K562 (cell line): ENCODE measurements around the gene TIMM17A. TPM values are rescaled to one million over a fixed set of nuclear protein-coding genes. Genes with fewer than 3 reads are reported as not detected.

Experiments used
- BCOR ChIP-seq: fragments of 450-650 bp; IDR thresholded peaks from 2 replicates; pipeline ENCODE4 v1.6.1; 2016
- CCNT2 ChIP-seq: IDR thresholded peaks from 2 replicates; pipeline ENCODE4 v1.6.1; 2011; ENCODE audit warnings: borderline replicate concordance, low read depth, mild to moderate bottlenecking, moderate library complexity, mixed read lengths, low read length; ENCODE audit not compliant: insufficient read length; ENCODE audit errors: extremely low read depth
- CEBPB ChIP-seq: fragments of 450-650 bp; IDR thresholded peaks from 2 replicates; pipeline ENCODE4 v1.6.1; 2016; ENCODE audit warnings: missing genetic modification characterization, missing compliant biosample characterization
- ELF4 ChIP-seq: fragments of 450-650 bp; formaldehyde crosslinking; IDR thresholded peaks from 2 replicates; pipeline ENCODE4 v1.4.0; 2022; ENCODE audit warnings: missing genetic modification characterization
- ETV5 ChIP-seq: sonication (generic); formaldehyde crosslinking; IDR thresholded peaks from 2 replicates; pipeline ENCODE4 v1.4.0; 2020; ENCODE audit warnings: low read depth, mild to moderate bottlenecking, missing genetic modification reagents
- FOXA1 ChIP-seq: fragments of 450-650 bp; IDR thresholded peaks from 2 replicates; pipeline ENCODE4 v1.6.1; 2016; ENCODE audit warnings: mild to moderate bottlenecking, borderline replicate concordance
- HCFC1 ChIP-seq: IDR thresholded peaks from 2 replicates; pipeline ENCODE4 v1.6.1; 2012; ENCODE audit warnings: low read depth, low read length, improper control_type of control experiment
- MAZ ChIP-seq, 2 experiments: fragments of 450-650 bp in 1 of 2; sonication (generic) in 1 of 2; formaldehyde crosslinking; IDR thresholded peaks in 1 of 2; conservative IDR thresholded peaks in 1 of 2; 2 replicates each; pipeline versions ENCODE4 v1.4.0 to v1.5.0; 2020; ENCODE audit warnings: mild to moderate bottlenecking in 1 of 2, missing genetic modification reagents in 1 of 2
- MYC ChIP-seq, 2 experiments: fragments of 250-450 bp in 1 of 2; sonication (Bioruptor Pico) in 1 of 2; IDR thresholded peaks; 2 replicates each; pipeline versions ENCODE4 v1.5.1 to v1.6.1; 2012 to 2021; ENCODE audit warnings: low read depth in 2 of 2, borderline replicate concordance in 1 of 2, improper control_type of control experiment in 1 of 2, low read length in 1 of 2, mild to moderate bottlenecking in 1 of 2, moderate library complexity in 1 of 2
- REST ChIP-seq, 2 experiments: fragments of 450-650 bp; formaldehyde crosslinking in 1 of 2; IDR thresholded peaks; 2 replicates each; pipeline versions ENCODE4 v1.4.0 to v1.6.1; 2014 to 2020; ENCODE audit warnings: mild to moderate bottlenecking in 2 of 2, borderline replicate concordance in 1 of 2, low read depth in 1 of 2
- SMARCB1 ChIP-seq: IDR thresholded peaks from 2 replicates; pipeline ENCODE4 v1.6.1; 2011; ENCODE audit warnings: improper control_type of control experiment, low read depth; ENCODE audit not compliant: insufficient read length
- ZBTB17 ChIP-seq: fragments of 450-650 bp; formaldehyde crosslinking; IDR thresholded peaks from 2 replicates; pipeline ENCODE4 v1.4.0; 2020; ENCODE audit warnings: mild to moderate bottlenecking
- ZNF609 ChIP-seq: sonication (generic); formaldehyde crosslinking; IDR thresholded peaks from 2 replicates; pipeline ENCODE4 v1.8.1; 2023; ENCODE audit warnings: missing genetic modification reagents, mild to moderate bottlenecking, borderline replicate concordance
- polyA plus RNA-seq, 8 experiments: library from polyadenylated mRNA; depleted of rRNA in 4 of 8; stranded (reverse) in 5 of 8; unstranded in 3 of 8; fragments of >200 nt; fragmentation: Nextera tagmentation in 2 of 8; fragmentation: Illumina TruSeq in 1 of 8; extraction: Ambion mirVana in 2 of 8; extraction: Trizol in 1 of 8; gene quantifications; 2 replicates each; pipeline versions ENCODE4 v1.2.1 to v1.2.3, GENCODE V29; 2011 to 2014; ENCODE audit warnings: inconsistent platforms in 1 of 8, missing spikeins in 1 of 8
- total RNA-seq, 7 experiments: library from RNA; depleted of rRNA in 6 of 7; stranded (reverse); fragments of >200 nt in 6 of 7; fragmentation: Illumina TruSeq in 2 of 7; extraction: Trizol in 2 of 7; gene quantifications; 2 replicates each; pipeline versions ENCODE4 v1.2.1 to v1.2.3, GENCODE V29; 2011 to 2021; ENCODE audit warnings: low replicate concordance in 1 of 7

Gene TIMM17A
- total and polyA plus RNA-seq, 9 of the 15 experiments (the other 6 are each of a cell fraction or from before 2014, with no cell fraction given): 116 to 744 (median 180) TPM

- no peak for TF ChIP-seq SMARCB1
- peak; percentile 90 for TF ChIP-seq MAZ (CRISPR knock-in tag; conservative IDR thresholded peaks at IDR 0.05 in 1 of 2, IDR thresholded peaks at IDR 0.05 in 1 of 2)
- TF ChIP-seq HCFC1: peak; percentile 72
- peak; percentile 93 for TF ChIP-seq MYC (IDR thresholded peaks at IDR 0.05; ENCODE audit: low read depth, low read length)
- TF ChIP-seq MYC (CRISPR knock-in tag; IDR thresholded peaks at IDR 0.05; ENCODE audit: borderline replicate concordance, low read depth): peak; percentile 56; the same call in 1 of the 2 replicates
- no peak for TF ChIP-seq REST (IDR thresholded peaks at IDR 0.05; ENCODE audit: borderline replicate concordance)
- TF ChIP-seq REST (CRISPR knock-in tag; IDR thresholded peaks at IDR 0.05; ENCODE audit: low read depth): no peak
- no peak; the same call in 1 of the 2 replicates for TF ChIP-seq ZBTB17 (CRISPR knock-in tag)
- TF ChIP-seq FOXA1: no peak
- TF ChIP-seq BCOR: peak; percentile 90
- TF ChIP-seq CEBPB (tag): no peak
- peak; percentile 46; the same call in 1 of the 2 replicates for TF ChIP-seq ZNF609 (CRISPR knock-in tag)
- peak; percentile 47 for TF ChIP-seq ETV5 (CRISPR knock-in tag)
- TF ChIP-seq CCNT2: peak; percentile 85
- peak; percentile 97 for TF ChIP-seq ELF4 (CRISPR knock-in tag)
Measured at GRCh38 chr1:201955009-201955728, at the start of gene TIMM17A (continued).
